ENCODE data around the gene STARD8.

The STARD8 gene

DNA sequence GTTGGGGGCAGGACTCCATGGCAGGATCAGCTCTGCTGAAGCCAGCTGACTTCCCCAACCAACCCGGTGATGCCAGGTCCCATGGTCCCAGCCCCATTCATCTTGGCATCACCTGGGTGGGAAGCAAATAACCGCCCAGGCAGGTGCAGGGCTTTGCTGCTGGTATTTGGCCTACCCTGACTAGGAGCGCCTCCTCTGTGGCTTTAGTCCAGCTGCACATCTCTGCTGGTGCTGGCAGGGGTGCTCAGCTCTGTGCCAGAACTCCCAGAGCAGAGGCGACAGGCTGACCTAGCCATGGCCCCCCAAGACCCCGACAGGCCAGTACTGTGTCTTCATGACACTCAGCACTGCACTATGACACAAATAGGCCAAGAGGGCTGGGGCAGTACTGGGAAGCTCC lies 64.4 kb downstream of the STARD8 start:
- Histone ChIP-seq H3K27ac (ENCODE audit: low read length) (no peak overlapping the region), H3K79me2 (ENCODE audit: low read length) (no peaks in the 10 kb centered on the region), H3K4me2 (ENCODE audit: low read length) (no peak overlapping the region), H3K4me3 (ENCODE audit: low read length) (no peak overlapping the region), H3K4me1 (ENCODE audit: low read length) (peaks cover 5% of the 10 kb centered on the region; the same call in 1 of the 2 replicates), H2AFZ (ENCODE audit: low read depth, low read length) (no peak overlapping the region), H3K27me3 (ENCODE audit: low read depth, low read length) (no peaks in the 10 kb centered on the region), H4K20me1 (ENCODE audit: insufficient read depth, low read length) (no peaks in the 10 kb centered on the region), H3K36me3 (replicated peaks; ENCODE audit: low read depth, low read length) (no peaks in the 10 kb centered on the region), H3K9ac (ENCODE audit: low read length) (no peak overlapping the region), H3K9me3 (ENCODE audit: insufficient read depth, low read length) (no peaks in the 10 kb centered on the region)
- TF ChIP-seq CTCF (IDR thresholded peaks at IDR 0.05; ENCODE audit: low read depth, low read length), result no peak

GRCh38 chrX:68714856-68715255 lies 67.4 kb downstream of the STARD8 start:
- TF ChIP-seq CTCF (IDR thresholded peaks at IDR 0.05; ENCODE audit: low read depth, low read length) (no peak), EZH2phosphoT487 (IDR thresholded peaks at IDR 0.05; ENCODE audit: low read depth) (no peak)
- Histone ChIP-seq H3K4me3 (ENCODE audit: low read length) (no peak overlapping the region), H3K9me3 (ENCODE audit: insufficient read depth, low read length) (no peaks in the 10 kb centered on the region)

GRCh38 chrX:68717196-68717595 lies 69.7 kb downstream of the STARD8 start:
- Histone ChIP-seq H3K36me3 (replicated peaks; ENCODE audit: low read depth, low read length) (no peaks in the 10 kb centered on the region), H2AFZ (ENCODE audit: low read depth, low read length) (no peak overlapping the region), H4K20me1 (ENCODE audit: insufficient read depth, low read length) (no peaks in the 10 kb centered on the region), H3K4me3 (ENCODE audit: low read length) (no peak overlapping the region), H3K9ac (ENCODE audit: low read length) (no peak overlapping the region), H3K27ac (ENCODE audit: low read length) (no peak overlapping the region), H3K4me1 (ENCODE audit: low read length) (peaks cover 5% of the 10 kb centered on the region; the same call in 1 of the 2 replicates), H3K9me3 (ENCODE audit: insufficient read depth, low read length) (no peaks in the 10 kb centered on the region), H3K27me3 (ENCODE audit: low read depth, low read length) (no peaks in the 10 kb centered on the region), H3K4me2 (ENCODE audit: low read length) (no peak overlapping the region), H3K79me2 (ENCODE audit: low read length) (no peaks in the 10 kb centered on the region)
- TF ChIP-seq CTCF (IDR thresholded peaks at IDR 0.05; ENCODE audit: low read depth, low read length) (no peak), EZH2phosphoT487 (IDR thresholded peaks at IDR 0.05; ENCODE audit: low read depth) (no peak)

More at GRCh38 chrX:68714856-68715255, 67.4 kb downstream of the STARD8 start:
- H2AFZ ChIP-seq (ENCODE audit: low read depth, low read length), result no peak overlapping the region
- no peaks in the 10 kb centered on the region for H3K27me3 ChIP-seq (ENCODE audit: low read depth, low read length)
- no peak overlapping the region for H3K9ac ChIP-seq (ENCODE audit: low read length)
- peaks cover 5% of the 10 kb centered on the region; the same call in 1 of the 2 replicates for H3K4me1 ChIP-seq (ENCODE audit: low read length)
- H4K20me1 ChIP-seq (ENCODE audit: insufficient read depth, low read length), result no peaks in the 10 kb centered on the region
- H3K79me2 ChIP-seq (ENCODE audit: low read length), result no peaks in the 10 kb centered on the region
- no peak overlapping the region for H3K27ac ChIP-seq (ENCODE audit: low read length)
- no peak overlapping the region for H3K4me2 ChIP-seq (ENCODE audit: low read length)
- H3K36me3 ChIP-seq (replicated peaks; ENCODE audit: low read depth, low read length), result no peaks in the 10 kb centered on the region

DNA sequence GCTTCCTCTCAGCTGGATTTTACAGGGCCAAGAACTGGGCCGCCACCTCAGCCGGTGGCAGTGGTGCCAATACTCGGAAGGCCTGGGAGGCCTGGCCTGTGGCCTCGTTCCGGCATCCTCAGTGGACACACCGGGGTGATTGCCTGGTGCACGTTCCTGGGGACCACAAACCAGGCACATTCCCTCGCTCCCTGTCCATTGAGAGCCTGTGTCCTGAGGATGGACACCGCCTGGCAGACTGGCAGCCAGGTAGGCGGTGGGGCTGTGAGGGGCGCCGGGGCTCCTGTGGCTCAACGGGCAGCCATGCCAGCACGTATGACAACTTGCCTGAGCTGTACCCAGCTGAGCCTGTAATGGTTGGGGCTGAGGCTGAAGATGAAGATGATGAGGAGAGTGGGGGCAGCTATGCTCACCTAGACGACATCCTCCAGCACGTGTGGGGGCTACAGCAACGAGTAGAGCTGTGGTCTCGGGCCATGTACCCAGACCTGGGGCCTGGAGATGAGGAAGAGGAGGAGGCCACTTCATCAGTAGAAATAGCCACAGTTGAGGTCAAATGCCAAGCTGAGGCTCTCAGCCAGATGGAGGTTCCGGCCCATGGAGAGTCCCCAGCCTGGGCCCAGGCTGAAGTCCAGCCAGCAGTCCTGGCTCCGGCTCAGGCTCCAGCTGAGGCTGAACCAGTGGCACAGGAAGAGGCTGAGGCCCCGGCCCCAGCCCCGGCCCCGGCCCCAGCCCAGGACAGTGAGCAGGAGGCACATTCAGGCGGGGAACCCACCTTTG lies 70.4 kb downstream of the STARD8 start:
- H2AFZ ChIP-seq (ENCODE audit: low read depth, low read length), result no peak overlapping the region
- H3K36me3 ChIP-seq (replicated peaks; ENCODE audit: low read depth, low read length), result no peaks in the 10 kb centered on the region

More for the DNA sequence above, 70.4 kb downstream of the STARD8 start:
- Histone ChIP-seq H3K4me1 (ENCODE audit: low read length) (peaks cover 5% of the 10 kb centered on the region; the same call in 1 of the 2 replicates), H4K20me1 (ENCODE audit: insufficient read depth, low read length) (no peaks in the 10 kb centered on the region), H3K27ac (ENCODE audit: low read length) (no peak overlapping the region), H3K4me2 (ENCODE audit: low read length) (no peak overlapping the region), H3K27me3 (ENCODE audit: low read depth, low read length) (no peaks in the 10 kb centered on the region), H3K79me2 (ENCODE audit: low read length) (no peaks in the 10 kb centered on the region), H3K4me3 (ENCODE audit: low read length) (no peak overlapping the region), H3K9me3 (ENCODE audit: insufficient read depth, low read length) (no peaks in the 10 kb centered on the region), H3K9ac (ENCODE audit: low read length) (no peak overlapping the region)
- TF ChIP-seq EZH2phosphoT487 (IDR thresholded peaks at IDR 0.05; ENCODE audit: low read depth), result no peak
- TF ChIP-seq CTCF (IDR thresholded peaks at IDR 0.05; ENCODE audit: low read depth, low read length), result no peak

Measured in OCI-LY3 (cell line).